ENCODE measurements around the gene SLC27A6. TPM values are rescaled to one million over a fixed set of nuclear protein-coding genes. Genes with fewer than 3 reads are reported as not detected.

The SLC27A6 gene
- total and polyA plus RNA-seq, 10 donors = 0.06 to 1.2 (median 0.35) TPM; not detected in 6

- no peak for DNase-seq
- Histone ChIP-seq H3K27me3 (replicated peaks in 1 of 7) (no peaks in the 10 kb centered on the region), H3K4me3 (no peak overlapping the region), H3K9me3 (no peaks in the 10 kb centered on the region), H3K27ac (no peak overlapping the region), H3K36me3 (no peaks in the 10 kb centered on the region), H3K4me1 (no peaks in the 10 kb centered on the region)
- intact Hi-C loops (cut with DNase I; ENCODE audit: low total_unique reads) = no loop called here
- TF ChIP-seq POLR2AphosphoS5 (IDR thresholded peaks at IDR 0.05) (no peak), POLR2A (IDR thresholded peaks at IDR 0.05) (no peak), CTCF (IDR thresholded peaks at IDR 0.05 in 8 of 11, conservative IDR thresholded peaks at IDR 0.05 in 3 of 11) (no peak)
- 87 to 94% (median 93%) methylated on average over 4 of the region's 4 CpGs for WGBS, 5 donors
These were observed 55.4 kb downstream of the SLC27A6 start for GRCh38 chr5:129020683-129021082.

- no peak for DNase-seq
These were observed 56.5 kb downstream of the SLC27A6 start for GRCh38 chr5:129021744-129022143.

GRCh38 chr5:129022599-129022998, 57.3 kb downstream of the SLC27A6 start:
- no peak for DNase-seq
- intact Hi-C loops (cut with DNase I; ENCODE audit: low total_unique reads) = no loop called here
- Histone ChIP-seq H3K9me3 (no peaks in the 10 kb centered on the region), H3K27ac (no peak overlapping the region), H3K36me3 (no peaks in the 10 kb centered on the region), H3K4me3 (no peak overlapping the region), H3K4me1 (no peaks in the 10 kb centered on the region), H3K27me3 (replicated peaks in 1 of 7) (no peaks in the 10 kb centered on the region)
- WGBS, 5 donors = 78 to 88% (median 82%) methylated on average over 2 of the region's 2 CpGs
- no peak for TF ChIP-seq POLR2AphosphoS5 (IDR thresholded peaks at IDR 0.05)
- TF ChIP-seq POLR2A (IDR thresholded peaks at IDR 0.05) = no peak
- TF ChIP-seq CTCF (IDR thresholded peaks at IDR 0.05 in 8 of 11, conservative IDR thresholded peaks at IDR 0.05 in 3 of 11) = no peak

More at GRCh38 chr5:129021744-129022143, 56.5 kb downstream of the SLC27A6 start:
- 71 to 82% (median 78%) methylated on average over 2 of the region's 2 CpGs for WGBS, 5 donors
- TF ChIP-seq CTCF (IDR thresholded peaks at IDR 0.05 in 8 of 11, conservative IDR thresholded peaks at IDR 0.05 in 3 of 11) (no peak), POLR2AphosphoS5 (IDR thresholded peaks at IDR 0.05) (no peak), POLR2A (IDR thresholded peaks at IDR 0.05) (no peak)
- Histone ChIP-seq H3K36me3 (no peaks in the 10 kb centered on the region), H3K4me3 (no peak overlapping the region), H3K27ac (no peak overlapping the region), H3K4me1 (no peaks in the 10 kb centered on the region), H3K27me3 (replicated peaks in 1 of 7) (no peaks in the 10 kb centered on the region), H3K9me3 (no peaks in the 10 kb centered on the region)
- intact Hi-C loops (cut with DNase I; ENCODE audit: low total_unique reads) = no loop called here

GRCh38 chr5:129027260-129027659, 62.0 kb downstream of the SLC27A6 start:
- Histone ChIP-seq H3K4me3 (no peak overlapping the region), H3K36me3 (no peaks in the 10 kb centered on the region), H3K9me3 (no peaks in the 10 kb centered on the region), H3K27me3 (replicated peaks in 1 of 7) (no peaks in the 10 kb centered on the region), H3K27ac (no peak overlapping the region), H3K4me1 (no peaks in the 10 kb centered on the region)
- WGBS, 5 donors = 71 to 83% (median 78%) methylated on average over 1 of the region's 1 CpG
- intact Hi-C loops (cut with DNase I; ENCODE audit: low total_unique reads) = no loop called here
- TF ChIP-seq POLR2A (IDR thresholded peaks at IDR 0.05) (no peak), CTCF (IDR thresholded peaks at IDR 0.05 in 8 of 11, conservative IDR thresholded peaks at IDR 0.05 in 3 of 11) (no peak), POLR2AphosphoS5 (IDR thresholded peaks at IDR 0.05) (no peak)
- DNase-seq = no peak
